B cell (primary cell): ENCODE results near the gene RNH1. TPM values are rescaled to one million over a fixed set of nuclear protein-coding genes. Genes with fewer than 3 reads are reported as not detected.

Experiments
- ATAC-seq: fragments of 200-7000 bp; cut with Tn5 transposase; one replicate; pipeline ENCODE4 v1.10.0; 2021; ENCODE audit warnings: low read depth, mild to moderate bottlenecking, moderate number of reproducible peaks, moderate library complexity
- CTCF ChIA-PET: fragments of 350-600 bp; sonication (Branson Sonifier 250); formaldehyde crosslinking; loops from one replicate; lab custom pipeline; 2021; ENCODE audit warnings: antibody characterized with exemption, inconsistent platforms; lab: Charles Lee
- POLR2A ChIA-PET: fragments of 350-600 bp; sonication (Branson Sonifier 250); formaldehyde crosslinking; loops from one replicate; lab custom pipeline; 2021; ENCODE audit warnings: antibody characterized with exemption; lab: Charles Lee
- DNase-seq: peaks from one replicate; pipeline ENCODE4 v3.0.0; 2013
- H2AFZ ChIP-seq: 2 replicates; pipeline ENCODE4 v1.6.1; 2012; ENCODE audit warnings: mild to moderate bottlenecking, low read depth, low read length; ENCODE audit not compliant: insufficient read depth, poor library complexity, severe bottlenecking
- H3K27ac ChIP-seq, 2 donors: 1 replicate in 1 of 2; 2 replicates in 1 of 2; pipeline ENCODE4 v1.5.1; 2012 to 2013; ENCODE audit warnings: low read length in 2 of 2, mild to moderate bottlenecking in 2 of 2, moderate library complexity in 1 of 2
- H3K27me3 ChIP-seq, 4 experiments: fragments of 200-600 bp in 1 of 4; sonication (generic) in 1 of 4; replicated peaks in 1 of 4; 1 replicate in 2 of 4; 2 replicates in 2 of 4; pipeline versions ENCODE4 v1.6.1 to v1.7.0; 2013 to 2016; ENCODE audit warnings: low read length in 3 of 4, mild to moderate bottlenecking in 2 of 4, mixed read lengths in 1 of 4, moderate library complexity in 1 of 4; ENCODE audit not compliant: insufficient read depth in 4 of 4, control insufficient read depth in 3 of 4; ENCODE audit errors: control extremely low read depth in 1 of 4
- H3K36me3 ChIP-seq, 2 experiments: replicated peaks in 1 of 2; 1 replicate in 1 of 2; 2 replicates in 1 of 2; pipeline versions ENCODE4 v1.6.1 to v1.7.1; 2013; ENCODE audit warnings: low read length in 1 of 2; ENCODE audit not compliant: insufficient read depth in 2 of 2, control insufficient read depth in 1 of 2; ENCODE audit errors: control extremely low read depth in 1 of 2, extremely low read depth in 1 of 2
- H3K4me1 ChIP-seq, 2 donors: fragments of 200-600 bp in 1 of 2; sonication (generic) in 1 of 2; 1 replicate in 1 of 2; 2 replicates in 1 of 2; pipeline versions ENCODE4 v1.5.1 to v1.6.1; 2013 to 2017; ENCODE audit warnings: low read length in 2 of 2; ENCODE audit not compliant: control insufficient read depth in 2 of 2, insufficient read depth in 2 of 2
- H3K4me2 ChIP-seq: replicated peaks from 2 replicates; pipeline ENCODE3; 2012; ENCODE audit warnings: mild to moderate bottlenecking, low read depth, low read length; ENCODE audit not compliant: poor library complexity, severe bottlenecking
- H3K4me3 ChIP-seq, 5 experiments: fragments of 200-600 bp in 1 of 5; sonication (generic) in 1 of 5; 1 replicate in 3 of 5; 2 replicates in 2 of 5; pipeline versions ENCODE4 v1.5.1 to v1.7.0; 2011 to 2016; ENCODE audit warnings: low read length in 4 of 5, mild to moderate bottlenecking in 4 of 5, low read depth in 2 of 5, control low read depth in 1 of 5, moderate library complexity in 1 of 5; ENCODE audit not compliant: insufficient read depth in 1 of 5; ENCODE audit errors: control extremely low read depth in 1 of 5, extremely low read depth in 1 of 5
- H3K79me2 ChIP-seq: fragments of 200-600 bp; sonication (generic); one replicate; pipeline ENCODE4 v1.6.0; 2016; ENCODE audit warnings: low read length; ENCODE audit not compliant: control insufficient read depth, insufficient read depth
- H3K9ac ChIP-seq: fragments of 200-600 bp; sonication (generic); 2 replicates; pipeline ENCODE4 v1.6.1; 2017; ENCODE audit warnings: mild to moderate bottlenecking, low read length, moderate library complexity
- H3K9me3 ChIP-seq, 3 donors: one replicate each; pipeline versions ENCODE4 v1.6.1 to v1.7.1; 2013; ENCODE audit warnings: low read length in 2 of 3; ENCODE audit not compliant: control insufficient read depth in 2 of 3, insufficient read depth in 1 of 3; ENCODE audit errors: control extremely low read depth in 1 of 3
- H4K20me1 ChIP-seq: 2 replicates; pipeline ENCODE4 v1.6.0; 2012; ENCODE audit warnings: mild to moderate bottlenecking, low read length; ENCODE audit not compliant: insufficient read depth, control insufficient read depth, poor library complexity, severe bottlenecking
- H3K27ac Mint-ChIP-seq: one replicate; pipeline ENCODE4 v1.8.0; 2021; ENCODE audit warnings: mixed read lengths
- H3K27me3 Mint-ChIP-seq: one replicate; pipeline ENCODE4 v1.8.0; 2021; ENCODE audit warnings: mixed read lengths
- H3K4me1 Mint-ChIP-seq: one replicate; pipeline ENCODE4 v1.8.0; 2021; ENCODE audit warnings: mixed read lengths
- H3K4me3 Mint-ChIP-seq: one replicate; pipeline ENCODE4 v1.8.0; 2021; ENCODE audit warnings: mixed read lengths
- H3K9me3 Mint-ChIP-seq: one replicate; pipeline ENCODE4 v1.8.0; 2022; ENCODE audit warnings: mixed read lengths; ENCODE audit not compliant: insufficient read depth
- CTCF ChIP-seq: fragments of 200-600 bp; IDR thresholded peaks from one replicate; pipeline ENCODE4 v1.8.0; 2022; ENCODE audit warnings: antibody characterized with exemption, mild to moderate bottlenecking
- EZH2 ChIP-seq: IDR thresholded peaks from 2 replicates; pipeline ENCODE4 v1.6.1; 2012; ENCODE audit warnings: borderline replicate concordance, low read depth, mild to moderate bottlenecking, moderate library complexity, low read length; ENCODE audit not compliant: insufficient read depth, poor library complexity, severe bottlenecking
- WGBS: methylation state at CpG from one replicate; pipeline ENCODE4 v1.1.5; 2013; ENCODE audit warnings: missing lambda C conversion rate; ENCODE audit not compliant: insufficient coverage; 5-methylcytosine and 5-hydroxymethylcytosine counted together
- intact Hi-C: fragments of 100-400 bp; cut with micrococcal nuclease; formaldehyde crosslinking; loops from one replicate; pipeline ENCODE4 v1.10.0; 2022
- polyA plus RNA-seq: library from polyadenylated mRNA; depleted of rRNA; stranded (reverse); fragments of >200 nt; gene quantifications from 2 replicates; pipeline ENCODE4 v1.2.3, GENCODE V29; 2012
- total RNA-seq, 2 donors: library from RNA; stranded (reverse); fragments of 120-200 nt in 1 of 2; gene quantifications; 1 replicate in 1 of 2; 2 replicates in 1 of 2; pipeline versions ENCODE4 v1.2.3 to v1.2.4, GENCODE V29; 2013 to 2022

RNH1 gene
- total and polyA plus RNA-seq, 2 donors (not counting 1 experiment from before 2014, with no cell fraction given), result 81.0 to 159 TPM

DNA sequence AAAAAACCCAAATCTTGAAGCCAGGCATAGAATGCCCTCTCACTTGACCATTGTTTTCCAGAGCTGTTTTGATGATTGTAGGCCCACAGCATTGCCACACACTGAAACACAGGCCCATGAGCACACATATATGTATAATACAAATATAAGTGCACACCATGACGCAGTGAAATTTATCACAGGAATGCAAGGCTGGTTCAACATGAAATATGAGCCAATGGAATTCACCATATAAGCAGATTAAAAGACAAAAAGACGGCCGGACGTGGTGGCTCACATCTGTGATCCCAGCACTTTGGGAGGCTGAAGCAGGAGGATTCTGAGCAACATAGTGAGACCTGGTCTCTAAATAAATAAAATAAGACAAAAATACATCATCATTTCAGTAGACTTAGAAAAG, 9.4 kb upstream of the RNH1 start:
- no peak overlapping the region for H3K9ac ChIP-seq
- no peak overlapping the region for H3K4me3 Mint-ChIP-seq
- no peaks in the 10 kb centered on the region for H4K20me1 ChIP-seq
- DNase-seq (no peak), ATAC-seq (no peak)
- CTCF ChIA-PET, result interaction anchor here (1.0 kb wide), 1 partner anchor 68 kb away, joined by 3 read pairs; no protein-coding TSS in a partner anchor
- H3K36me3 ChIP-seq, result peaks cover 0 to 2% of the 10 kb centered on the region in 2 experiments
- H3K4me2 ChIP-seq, result no peak overlapping the region
- no peak overlapping the region for H3K4me3 ChIP-seq
- peaks cover 12% of the 10 kb centered on the region for H3K4me1 Mint-ChIP-seq
- peaks cover 3 to 4% of the 10 kb centered on the region in 2 donors for H3K4me1 ChIP-seq
- peaks cover 0 to 22% (median 0%) of the 10 kb centered on the region in 3 donors for H3K9me3 ChIP-seq
- POLR2A ChIA-PET, result interaction anchor here (0.6 kb wide), 1 partner anchor 14 kb away, joined by 3 read pairs; no protein-coding TSS in a partner anchor
- no peaks in the 10 kb centered on the region for H3K79me2 ChIP-seq
- peaks cover 3% of the 10 kb centered on the region for H3K9me3 Mint-ChIP-seq
- intact Hi-C loops, result no loop called here
- H3K27me3 ChIP-seq, result no peaks in the 10 kb centered on the region
- TF ChIP-seq EZH2 (no peak), CTCF (no peak)
- no peak overlapping the region for H3K27ac ChIP-seq
- no peak overlapping the region for H3K27ac Mint-ChIP-seq
- H2AFZ ChIP-seq, result no peak overlapping the region
- no peaks in the 10 kb centered on the region for H3K27me3 Mint-ChIP-seq
- WGBS, result no CpG with 5 or more reads among the region's 4 CpGs

GRCh38 chr11:515131-515530, 8.1 kb upstream of the RNH1 start:
- Mint-ChIP-seq H3K27ac (no peak overlapping the region), H3K27me3 (no peaks in the 10 kb centered on the region), H3K9me3 (peaks cover 3% of the 10 kb centered on the region), H3K4me3 (no peak overlapping the region), H3K4me1 (peaks cover 9% of the 10 kb centered on the region)
- peaks cover 3 to 4% of the 10 kb centered on the region in 2 donors for H3K4me1 ChIP-seq
- no peaks in the 10 kb centered on the region for H4K20me1 ChIP-seq
- ChIA-PET POLR2A (no interaction called here), CTCF (no interaction called here)
- no peak for DNase-seq
- no peak for ATAC-seq
- H3K4me3 ChIP-seq, result no peak overlapping the region
- intact Hi-C loops, result no loop called here
- no peak overlapping the region for H2AFZ ChIP-seq
- H3K9ac ChIP-seq, result no peak overlapping the region
- H3K27ac ChIP-seq, result no peak overlapping the region
- TF ChIP-seq EZH2 (no peak), CTCF (no peak)
- 78% methylated on average over 6 of the region's 6 CpGs for WGBS
- H3K9me3 ChIP-seq, result peaks cover 0 to 22% (median 0%) of the 10 kb centered on the region in 3 donors
- H3K4me2 ChIP-seq, result no peak overlapping the region
- peaks cover 0 to 2% of the 10 kb centered on the region in 2 experiments for H3K36me3 ChIP-seq
- H3K27me3 ChIP-seq, result no peaks in the 10 kb centered on the region
- H3K79me2 ChIP-seq, result peaks cover under 1% of the 10 kb centered on the region
